Mammary epithelial cell (primary cell): Measurements from ENCODE around the gene LHX3.

ENCODE experiments used
- CTCF ChIP-seq, 2 donors: IDR thresholded peaks in 1 of 2; conservative IDR thresholded peaks in 1 of 2; 2 replicates each; pipeline ENCODE4 v1.5.1; 2011 to 2012; ENCODE audit warnings: inconsistent platforms in 2 of 2, low read length in 2 of 2, mild to moderate bottlenecking in 2 of 2, control low read depth in 1 of 2, low read depth in 1 of 2; ENCODE audit not compliant: insufficient read depth in 1 of 2; ENCODE audit errors: extremely low read depth in 1 of 2
- EZH2 ChIP-seq: IDR thresholded peaks from 2 replicates; pipeline ENCODE4 v1.6.1; 2012; ENCODE audit warnings: low read length, inconsistent platforms, borderline replicate concordance

DNA sequence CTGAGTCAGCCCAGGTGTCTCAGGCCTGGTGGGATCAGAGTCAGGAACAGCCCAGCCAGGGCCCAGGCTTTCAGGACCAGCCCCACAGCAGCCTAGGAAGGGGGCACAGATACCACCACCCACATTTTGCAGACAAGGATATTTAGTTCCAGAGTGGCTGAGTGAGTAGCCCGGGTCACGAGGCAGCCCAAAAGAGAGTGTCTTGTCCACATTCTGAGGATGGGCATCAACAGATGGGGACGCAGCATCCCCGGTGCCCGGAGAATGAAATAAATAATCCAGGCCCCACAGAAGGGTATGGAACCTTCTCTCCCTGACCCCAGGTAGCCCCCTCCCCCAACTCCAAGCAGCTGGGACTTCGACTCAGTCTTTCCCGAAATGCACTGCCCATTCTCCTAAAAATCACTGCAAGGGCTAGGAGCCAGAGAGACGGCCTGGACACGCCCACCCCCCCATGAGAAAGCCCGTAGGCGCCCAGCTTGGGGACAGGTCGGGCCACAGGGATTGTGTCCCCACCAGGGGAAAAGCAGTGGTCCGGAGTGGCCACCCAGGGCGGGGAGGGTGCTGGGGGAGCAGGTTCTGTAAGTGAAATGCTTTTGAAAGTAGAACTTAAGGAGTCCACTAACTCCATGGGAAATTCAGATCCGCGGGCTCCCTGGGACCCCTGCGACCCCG lies 6.9 kb downstream of the LHX3 start:
- TF ChIP-seq CTCF (conservative IDR thresholded peaks at IDR 0.05 in 1 of 2, IDR thresholded peaks at IDR 0.05 in 1 of 2; ENCODE audit: extremely low read depth in 1 of 2, insufficient read depth in 1 of 2, low read depth in 1 of 2, low read length in 2 of 2): no peak
- peak; percentile 66 for TF ChIP-seq EZH2
